HCT116 (cell line): ENCODE measurements around the gene ARSI. TPM values are rescaled to one million over a fixed set of nuclear protein-coding genes. Genes with fewer than 3 reads are reported as not detected.

ENCODE experiments used
- ATAC-seq: fragments of 200-7000 bp; cut with Tn5 transposase; 2 replicates; pipeline ENCODE4 v1.9.1; 2020; ENCODE audit warnings: mild to moderate bottlenecking, moderate library complexity
- BruUV-seq: library from RNA; stranded (reverse); fragments of 400-500 nt; replicated peaks from 2 replicates; lab custom pipeline; 2021; lab: Mats Ljungman, UMichigan
- CTCF ChIA-PET: fragments of 300-600 bp; sonication (Branson Sonifier 250); formaldehyde crosslinking; loops from one replicate; lab custom pipeline; 2021; ENCODE audit warnings: antibody characterized with exemption; lab: Charles Lee
- POLR2A ChIA-PET: fragments of 300-600, 350-600 bp; sonication (Branson Sonifier 250); formaldehyde crosslinking; loops from one replicate; lab custom pipeline; 2021; ENCODE audit warnings: antibody characterized with exemption; lab: Charles Lee
- RAD21 ChIA-PET, 2 experiments: fragments of 300-600 bp; sonication (Branson Sonifier 250); formaldehyde crosslinking; loops; one replicate each; lab custom pipeline; 2023; ENCODE audit warnings: low total read pairs in 2 of 2; ENCODE audit not compliant: uncharacterized antibody in 2 of 2, unreplicated experiment in 2 of 2, low non-redundant PET in 1 of 2; lab: Charles Lee
- DNase-seq: peaks from one replicate; pipeline ENCODE4 v3.0.0-alpha.2; 2010; ENCODE audit warnings: low read depth, low spot score
- H2AFZ ChIP-seq: fragments of 200-600 bp; shearing (Covaris generic), sonication (generic); 2 replicates; pipeline ENCODE4 v1.6.1; 2017; ENCODE audit warnings: low read depth, mixed run types, mixed read lengths, antibody characterized with exemption, low read length; ENCODE audit not compliant: poor library complexity, severe bottlenecking
- H3K27ac ChIP-seq: 2 replicates; pipeline ENCODE4 v1.5.1; 2012; ENCODE audit warnings: low read depth, low read length
- H3K27me3 ChIP-seq: fragments of 200-600 bp; sonication (generic); 2 replicates; pipeline ENCODE4 v1.6.1; 2016; ENCODE audit warnings: mixed run types, low read length, mixed read lengths; ENCODE audit not compliant: insufficient read depth
- H3K36me3 ChIP-seq, 2 experiments: fragments of 200-500 bp in 1 of 2; fragments of 200-600 bp in 1 of 2; sonication (Bioruptor generic) in 1 of 2; sonication (generic) in 1 of 2; 2 replicates each; pipeline versions ENCODE4 v1.5.1 to v1.6.1; 2014 to 2016; ENCODE audit warnings: low read length in 2 of 2, inconsistent platforms in 1 of 2, mixed read lengths in 1 of 2, mixed run types in 1 of 2; ENCODE audit not compliant: insufficient read depth in 2 of 2, control insufficient read depth in 1 of 2
- H3K4me1 ChIP-seq, 2 experiments: fragments of 200-600 bp in 1 of 2; sonication (generic) in 1 of 2; 2 replicates each; pipeline versions ENCODE4 v1.5.1 to v1.6.1; 2012 to 2017; ENCODE audit warnings: low read length in 2 of 2, inconsistent platforms in 1 of 2, mild to moderate bottlenecking in 1 of 2, mixed read lengths in 1 of 2, mixed run types in 1 of 2, moderate library complexity in 1 of 2; ENCODE audit not compliant: insufficient read depth in 2 of 2, control insufficient read depth in 1 of 2
- H3K4me2 ChIP-seq: fragments of 200-600 bp; sonication (generic); 2 replicates; pipeline ENCODE4 v1.6.1; 2017; ENCODE audit warnings: mixed run types, low read length, mixed read lengths
- H3K4me3 ChIP-seq, 2 experiments: fragments of 200-600 bp in 1 of 2; sonication (generic) in 1 of 2; replicated peaks in 1 of 2; 2 replicates each; pipeline ENCODE4 v1.5.1; 2011 to 2016; ENCODE audit warnings: low read length in 2 of 2, control low read depth in 1 of 2, low read depth in 1 of 2, mild to moderate bottlenecking in 1 of 2, mixed read lengths in 1 of 2, mixed run types in 1 of 2
- H3K79me2 ChIP-seq: fragments of 200-600 bp; sonication (generic); 2 replicates; pipeline ENCODE4 v1.6.1; 2017; ENCODE audit warnings: mild to moderate bottlenecking, mixed run types, low read length, moderate library complexity, mixed read lengths; ENCODE audit not compliant: insufficient read depth
- H3K9ac ChIP-seq: fragments of 200-600 bp; sonication (generic); 2 replicates; pipeline ENCODE4 v1.6.1; 2016; ENCODE audit warnings: low read length, mixed read lengths
- H3K9me2 ChIP-seq: fragments of 200-600 bp; sonication (generic), shearing (Covaris generic); 2 replicates; pipeline ENCODE4 v1.6.1; 2017; ENCODE audit warnings: mixed run types, mild to moderate bottlenecking, moderate library complexity; ENCODE audit not compliant: insufficient read depth
- H3K9me3 ChIP-seq, 2 experiments: fragments of 200-500 bp in 1 of 2; fragments of 200-600 bp in 1 of 2; sonication (Bioruptor generic) in 1 of 2; sonication (generic) in 1 of 2; 2 replicates each; pipeline ENCODE4 v1.6.1; 2014 to 2017; ENCODE audit warnings: low read length in 2 of 2, mixed read lengths in 2 of 2, inconsistent platforms in 1 of 2, low read depth in 1 of 2, mild to moderate bottlenecking in 1 of 2, mixed run types in 1 of 2, moderate library complexity in 1 of 2; ENCODE audit not compliant: control insufficient read depth in 1 of 2, insufficient read depth in 1 of 2
- H4K20me1 ChIP-seq: fragments of 200-600 bp; sonication (generic), shearing (Covaris generic); 2 replicates; pipeline ENCODE4 v1.6.1; 2017; ENCODE audit warnings: mixed run types, mild to moderate bottlenecking, moderate library complexity; ENCODE audit not compliant: insufficient read depth
- CBX3 ChIP-seq: IDR thresholded peaks from 2 replicates; pipeline ENCODE4 v1.6.1; 2012; ENCODE audit warnings: low read depth
- CEBPB ChIP-seq: IDR thresholded peaks from 2 replicates; pipeline ENCODE4 v1.6.1; 2012; ENCODE audit warnings: low read depth
- EGR1 ChIP-seq: IDR thresholded peaks from 2 replicates; pipeline ENCODE4 v1.6.1; 2012; ENCODE audit warnings: low read depth
- EZH2 ChIP-seq: fragments of 200-600 bp; sonication (generic); IDR thresholded peaks from 2 replicates; pipeline ENCODE4 v1.6.1; 2017; ENCODE audit warnings: antibody characterized with exemption, mixed run types
- EZH2phosphoT487 ChIP-seq: fragments of 200-600 bp; IDR thresholded peaks from 2 replicates; pipeline ENCODE4 v1.6.1; 2018; ENCODE audit warnings: antibody characterized with exemption, borderline replicate concordance
- FOSL1 ChIP-seq: IDR thresholded peaks from 2 replicates; pipeline ENCODE4 v1.6.1; 2012; ENCODE audit warnings: low read depth
- JUND ChIP-seq: IDR thresholded peaks from 2 replicates; pipeline ENCODE4 v1.6.1; 2012
- POLR2A ChIP-seq: IDR thresholded peaks from 2 replicates; pipeline ENCODE4 v1.7.0; 2011; ENCODE audit warnings: borderline replicate concordance; ENCODE audit not compliant: insufficient read depth, insufficient read length; ENCODE audit errors: extremely low read depth
- RAD21 ChIP-seq: IDR thresholded peaks from 2 replicates; pipeline ENCODE4 v1.6.1; 2012; ENCODE audit warnings: low read depth, mild to moderate bottlenecking
- SIN3A ChIP-seq: IDR thresholded peaks from 2 replicates; pipeline ENCODE4 v1.6.1; 2012; ENCODE audit warnings: low read depth
- SP1 ChIP-seq: IDR thresholded peaks from 2 replicates; pipeline ENCODE4 v1.6.1; 2012; ENCODE audit warnings: low read depth
- SRF ChIP-seq: IDR thresholded peaks from 2 replicates; pipeline ENCODE4 v1.6.1; 2012; ENCODE audit warnings: low read depth
- YY1 ChIP-seq: IDR thresholded peaks from 2 replicates; pipeline ENCODE4 v1.6.1; 2011; ENCODE audit warnings: low read length, low read depth, moderate library complexity, mild to moderate bottlenecking; ENCODE audit not compliant: insufficient replicate concordance; ENCODE audit errors: extremely low read depth
- ZFX ChIP-seq: fragments of 450-650 bp; IDR thresholded peaks from 2 replicates; pipeline ENCODE4 v1.6.1; 2017
- ZNF274 ChIP-seq: fragments of 200-500 bp; sonication (Bioruptor generic); IDR thresholded peaks from 2 replicates; pipeline ENCODE4 v1.6.1; 2014; ENCODE audit warnings: mild to moderate bottlenecking, low read depth, low read length, inconsistent platforms
- intact Hi-C: fragments of 100-400 bp; cut with micrococcal nuclease; formaldehyde crosslinking; loops from 2 replicates; pipeline ENCODE4 v1.10.0; 2022
- total RNA-seq: library from RNA; stranded (reverse); gene quantifications from one replicate; pipeline ENCODE4 v1.2.1, GENCODE V29; 2021; ENCODE audit not compliant: unreplicated experiment
- TF ChIP-seq, protein P1 (sequence below): IDR thresholded peaks from 2 replicates; pipeline ENCODE4 v1.6.1; 2011; ENCODE audit warnings: mild to moderate bottlenecking, low read length, moderate library complexity; ENCODE audit not compliant: insufficient replicate concordance; ENCODE audit errors: extremely low read depth
- TF ChIP-seq, protein P2 (sequence below): IDR thresholded peaks from 2 replicates; pipeline ENCODE4 v1.6.1; 2012
- TF ChIP-seq, protein P3 (sequence below): IDR thresholded peaks from 2 replicates; pipeline ENCODE4 v1.6.1; 2012

ARSI gene
- total RNA-seq, 1 experiment from 2014 or later: 0.07 TPM

DNA sequence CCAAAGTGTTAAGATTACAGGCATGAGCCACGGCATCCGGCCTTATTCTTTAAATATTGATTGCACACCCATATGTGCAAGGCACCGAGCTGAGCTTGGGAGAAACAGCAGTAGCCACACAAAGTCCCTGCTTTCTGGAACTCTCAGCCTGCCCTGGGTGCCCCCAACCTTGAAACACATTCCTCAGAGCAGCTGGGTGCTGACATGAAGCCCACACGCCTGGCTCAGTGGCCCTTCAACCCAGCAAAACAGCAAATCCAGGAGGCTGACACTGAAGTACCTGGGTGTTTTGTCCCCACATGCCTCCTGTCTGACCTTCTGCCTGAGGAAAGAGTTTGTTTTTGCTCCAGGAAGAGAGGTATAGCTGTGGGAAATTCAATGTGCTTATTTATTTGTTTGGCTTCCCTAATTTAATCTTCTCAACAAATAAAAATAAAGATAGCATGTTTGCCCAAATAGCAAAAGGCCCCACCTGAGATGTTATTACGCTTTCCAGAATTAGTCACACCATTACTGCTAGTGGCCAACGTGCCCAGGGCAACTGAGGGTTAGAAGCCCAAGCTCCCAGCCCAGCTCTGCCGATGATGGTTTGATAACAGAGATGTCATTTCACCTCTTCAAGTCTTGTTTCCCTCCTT is 41.4 kb upstream of the ARSI start (continued):
- TF ChIP-seq, protein P1, sequence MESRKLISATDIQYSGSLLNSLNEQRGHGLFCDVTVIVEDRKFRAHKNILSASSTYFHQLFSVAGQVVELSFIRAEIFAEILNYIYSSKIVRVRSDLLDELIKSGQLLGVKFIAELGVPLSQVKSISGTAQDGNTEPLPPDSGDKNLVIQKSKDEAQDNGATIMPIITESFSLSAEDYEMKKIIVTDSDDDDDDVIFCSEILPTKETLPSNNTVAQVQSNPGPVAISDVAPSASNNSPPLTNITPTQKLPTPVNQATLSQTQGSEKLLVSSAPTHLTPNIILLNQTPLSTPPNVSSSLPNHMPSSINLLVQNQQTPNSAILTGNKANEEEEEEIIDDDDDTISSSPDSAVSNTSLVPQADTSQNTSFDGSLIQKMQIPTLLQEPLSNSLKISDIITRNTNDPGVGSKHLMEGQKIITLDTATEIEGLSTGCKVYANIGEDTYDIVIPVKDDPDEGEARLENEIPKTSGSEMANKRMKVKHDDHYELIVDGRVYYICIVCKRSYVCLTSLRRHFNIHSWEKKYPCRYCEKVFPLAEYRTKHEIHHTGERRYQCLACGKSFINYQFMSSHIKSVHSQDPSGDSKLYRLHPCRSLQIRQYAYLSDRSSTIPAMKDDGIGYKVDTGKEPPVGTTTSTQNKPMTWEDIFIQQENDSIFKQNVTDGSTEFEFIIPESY: no peak
- TF ChIP-seq, all 23 proteins: peak for 0

DNA sequence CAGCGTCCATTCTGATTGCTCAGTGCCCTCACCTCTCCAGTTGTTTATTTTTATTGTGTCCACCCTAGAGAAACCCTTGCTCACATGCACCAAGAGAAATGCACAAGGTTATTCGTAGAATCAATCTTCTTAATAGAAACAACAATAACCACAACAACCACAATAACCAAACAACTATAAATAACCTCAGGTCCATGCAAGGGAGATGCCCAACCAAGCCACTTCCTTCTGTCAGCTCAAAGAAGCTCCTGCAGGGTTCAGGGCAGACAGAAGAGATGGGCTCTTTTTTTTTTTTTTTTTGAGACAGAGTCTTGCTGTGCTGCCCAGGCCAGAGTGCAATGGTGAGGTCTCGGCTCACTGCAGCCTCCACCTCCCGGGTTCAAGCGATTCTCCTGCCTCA is 39.9 kb upstream of the ARSI start:
- Histone ChIP-seq H3K79me2 (no peaks in the 10 kb centered on the region), H3K9ac (no peak overlapping the region), H3K27me3 (no peaks in the 10 kb centered on the region), H3K27ac (no peak overlapping the region), H3K4me2 (no peak overlapping the region), H3K4me1 (no peaks in the 10 kb centered on the region), H3K4me3 (no peak overlapping the region), H4K20me1 (no peaks in the 10 kb centered on the region), H3K9me3 (no peaks in the 10 kb centered on the region), H3K36me3 (no peaks in the 10 kb centered on the region), H3K9me2 (no peaks in the 10 kb centered on the region), H2AFZ (no peak overlapping the region)
- RAD21 ChIA-PET: no interaction called here
- BruUV-seq: no TSS peak
- POLR2A ChIA-PET: interaction anchor here (1.4 kb wide), 1 partner anchor 8 kb away, joined by 3 read pairs; no protein-coding TSS in a partner anchor
- ATAC-seq (no peak), DNase-seq (no peak)
- intact Hi-C loops: no loop called here
- CTCF ChIA-PET: no interaction called here
- TF ChIP-seq CEBPB (no peak), JUND (no peak), EZH2 (no peak), ZFX (no peak), ZNF274 (no peak), SRF (no peak), EZH2phosphoT487 (no peak), RAD21 (no peak), SP1 (no peak), FOSL1 (no peak), CBX3 (no peak), EGR1 (no peak), POLR2A (no peak), YY1 (no peak), SIN3A (no peak)
- TF ChIP-seq, protein P2, sequence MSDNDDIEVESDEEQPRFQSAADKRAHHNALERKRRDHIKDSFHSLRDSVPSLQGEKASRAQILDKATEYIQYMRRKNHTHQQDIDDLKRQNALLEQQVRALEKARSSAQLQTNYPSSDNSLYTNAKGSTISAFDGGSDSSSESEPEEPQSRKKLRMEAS: no peak
- TF ChIP-seq, protein P3, sequence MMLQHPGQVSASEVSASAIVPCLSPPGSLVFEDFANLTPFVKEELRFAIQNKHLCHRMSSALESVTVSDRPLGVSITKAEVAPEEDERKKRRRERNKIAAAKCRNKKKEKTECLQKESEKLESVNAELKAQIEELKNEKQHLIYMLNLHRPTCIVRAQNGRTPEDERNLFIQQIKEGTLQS: no peak
